Measurements from ENCODE around the gene NFKB1. TPM values are rescaled to one million over a fixed set of nuclear protein-coding genes. Genes with fewer than 3 reads are reported as not detected.

The NFKB1 gene
- total and polyA plus RNA-seq, 10 donors = 15.9 to 94.4 (median 55.3) TPM

- no peak for DNase-seq
- Histone ChIP-seq H3K36me3 (peaks cover 0 to 33% (median 12%) of the 10 kb centered on the region in 6 donors), H3K27me3 (replicated peaks in 1 of 7) (no peaks in the 10 kb centered on the region), H3K4me3 (no peak overlapping the region), H3K4me1 (peaks cover 3 to 79% (median 27%) of the 10 kb centered on the region in 6 donors), H3K27ac (no peak overlapping the region), H3K9me3 (no peaks in the 10 kb centered on the region)
- intact Hi-C loops (cut with DNase I; ENCODE audit: low total_unique reads) = no loop called here
- 67 to 76% (median 72%) methylated on average over 4 of the region's 4 CpGs for WGBS, 5 donors
- TF ChIP-seq, protein P1, sequence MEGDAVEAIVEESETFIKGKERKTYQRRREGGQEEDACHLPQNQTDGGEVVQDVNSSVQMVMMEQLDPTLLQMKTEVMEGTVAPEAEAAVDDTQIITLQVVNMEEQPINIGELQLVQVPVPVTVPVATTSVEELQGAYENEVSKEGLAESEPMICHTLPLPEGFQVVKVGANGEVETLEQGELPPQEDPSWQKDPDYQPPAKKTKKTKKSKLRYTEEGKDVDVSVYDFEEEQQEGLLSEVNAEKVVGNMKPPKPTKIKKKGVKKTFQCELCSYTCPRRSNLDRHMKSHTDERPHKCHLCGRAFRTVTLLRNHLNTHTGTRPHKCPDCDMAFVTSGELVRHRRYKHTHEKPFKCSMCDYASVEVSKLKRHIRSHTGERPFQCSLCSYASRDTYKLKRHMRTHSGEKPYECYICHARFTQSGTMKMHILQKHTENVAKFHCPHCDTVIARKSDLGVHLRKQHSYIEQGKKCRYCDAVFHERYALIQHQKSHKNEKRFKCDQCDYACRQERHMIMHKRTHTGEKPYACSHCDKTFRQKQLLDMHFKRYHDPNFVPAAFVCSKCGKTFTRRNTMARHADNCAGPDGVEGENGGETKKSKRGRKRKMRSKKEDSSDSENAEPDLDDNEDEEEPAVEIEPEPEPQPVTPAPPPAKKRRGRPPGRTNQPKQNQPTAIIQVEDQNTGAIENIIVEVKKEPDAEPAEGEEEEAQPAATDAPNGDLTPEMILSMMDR (IDR thresholded peaks at IDR 0.05 in 8 of 11, conservative IDR thresholded peaks at IDR 0.05 in 3 of 11) = no peak
- TF ChIP-seq POLR2A (IDR thresholded peaks at IDR 0.05) (no peak), POLR2AphosphoS5 (IDR thresholded peaks at IDR 0.05) (no peak)
These were observed 63.4 kb downstream of the NFKB1 start for GRCh38 chr4:102564399-102565059.

GRCh38 chr4:102565696-102566095, 64.5 kb downstream of the NFKB1 start:
- WGBS, 5 donors = 44 to 98% (median 77%) methylated on average over 2 of the region's 2 CpGs
- Histone ChIP-seq H3K4me3 (no peak overlapping the region), H3K27me3 (replicated peaks in 1 of 7) (no peaks in the 10 kb centered on the region), H3K9me3 (peaks cover 0 to 9% (median 5%) of the 10 kb centered on the region in 8 donors), H3K27ac (no peak overlapping the region), H3K36me3 (peaks cover 0 to 45% (median 19%) of the 10 kb centered on the region in 6 donors), H3K4me1 (peaks cover 2 to 68% (median 16%) of the 10 kb centered on the region in 6 donors)
- intact Hi-C loops (cut with DNase I; ENCODE audit: low total_unique reads) = no loop called here
- DNase-seq = no peak
- TF ChIP-seq, protein P1 (IDR thresholded peaks at IDR 0.05 in 8 of 11, conservative IDR thresholded peaks at IDR 0.05 in 3 of 11) = no peak
- TF ChIP-seq POLR2AphosphoS5 (IDR thresholded peaks at IDR 0.05) (no peak), POLR2A (IDR thresholded peaks at IDR 0.05) (no peak)

- DNase-seq = no peak
- intact Hi-C loops (cut with DNase I; ENCODE audit: low total_unique reads) = no loop called here
- peaks cover 0 to 60% (median 10%) of the 10 kb centered on the region in 6 donors for H3K4me1 ChIP-seq
- H3K36me3 ChIP-seq = peaks cover 0 to 50% (median 20%) of the 10 kb centered on the region in 6 donors
- H3K4me3 ChIP-seq = no peak overlapping the region
- TF ChIP-seq POLR2A (IDR thresholded peaks at IDR 0.05) = no peak
- TF ChIP-seq, protein P1 (IDR thresholded peaks at IDR 0.05 in 8 of 11, conservative IDR thresholded peaks at IDR 0.05 in 3 of 11) = no peak
- TF ChIP-seq POLR2AphosphoS5 (IDR thresholded peaks at IDR 0.05) = no peak
- H3K27ac ChIP-seq = no peak overlapping the region
- no peaks in the 10 kb centered on the region for H3K27me3 ChIP-seq (replicated peaks in 1 of 7)
- peaks cover 0 to 9% (median 5%) of the 10 kb centered on the region in 8 donors for H3K9me3 ChIP-seq
These were observed 65.3 kb downstream of the NFKB1 start for GRCh38 chr4:102566426-102566825.

- H3K27ac ChIP-seq = no peak overlapping the region
- intact Hi-C loops (cut with DNase I; ENCODE audit: low total_unique reads) = no loop called here
- DNase-seq = no peak
- TF ChIP-seq, protein P1 (IDR thresholded peaks at IDR 0.05 in 8 of 11, conservative IDR thresholded peaks at IDR 0.05 in 3 of 11) = no peak
- TF ChIP-seq POLR2A (IDR thresholded peaks at IDR 0.05) (no peak), POLR2AphosphoS5 (IDR thresholded peaks at IDR 0.05) (no peak)
- peaks cover 0 to 50% (median 5%) of the 10 kb centered on the region in 6 donors for H3K4me1 ChIP-seq
- no peak overlapping the region for H3K4me3 ChIP-seq
- WGBS, 5 donors = 90 to 94% (median 93%) methylated on average over 1 of the region's 1 CpG
- peaks cover 0 to 55% (median 20%) of the 10 kb centered on the region in 6 donors for H3K36me3 ChIP-seq
- peaks cover 0 to 9% (median 5%) of the 10 kb centered on the region in 8 donors for H3K9me3 ChIP-seq
- H3K27me3 ChIP-seq (replicated peaks in 1 of 7) = no peaks in the 10 kb centered on the region
These were observed 66.3 kb downstream of the NFKB1 start for GRCh38 chr4:102567427-102567826.
